HG03135 (cell line): ENCODE data around the gene CYP8B1.

ENCODE experiments used
- ATAC-seq: cut with Tn5 transposase; IDR thresholded peaks from one replicate; pipeline ENCODE4 v1.9.1; 2021; ENCODE audit warnings: mild to moderate bottlenecking, moderate library complexity; ENCODE audit not compliant: unreplicated experiment

Gene CYP8B1

GRCh38 chr3:42829083-42829627, 46.5 kb downstream of the CYP8B1 start:
- ATAC-seq: no peak

GRCh38 chr3:42827654-42828053, 48.0 kb downstream of the CYP8B1 start:
- no peak for ATAC-seq

- no peak for ATAC-seq
Observed at GRCh38 chr3:42827023-42827422, 48.7 kb downstream of the CYP8B1 start.

- no peak for ATAC-seq
Observed at GRCh38 chr3:42826141-42826540, 49.5 kb downstream of the CYP8B1 start.

GRCh38 chr3:42823351-42823750, 52.3 kb downstream of the CYP8B1 start:
- ATAC-seq: no peak

DNA sequence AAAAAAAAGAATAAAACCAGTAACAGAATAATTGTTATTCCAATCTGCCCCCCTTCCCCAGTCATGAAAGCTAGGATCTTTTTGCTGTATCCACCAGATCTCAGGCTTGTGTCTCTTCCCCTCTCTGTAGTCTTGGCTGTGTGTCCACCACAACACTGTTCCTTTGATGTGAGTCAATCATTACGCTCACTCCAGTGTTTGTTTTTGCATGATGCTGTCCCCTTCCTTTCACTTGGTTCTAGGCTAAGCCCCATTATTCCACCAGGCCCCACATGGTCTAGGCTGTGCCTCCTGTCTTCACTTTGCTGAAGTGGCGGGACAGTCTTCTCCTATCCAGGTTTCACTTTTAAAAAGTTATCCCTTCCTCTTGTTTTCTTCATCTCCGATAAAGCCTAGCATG, 52.9 kb downstream of the CYP8B1 start:
- ATAC-seq: no peak
